Hippocampal formation (tissue), 2 donors: ENCODE results near the gene ZNF3.

Experiments used
- DNase-seq, 2 donors: peaks; one replicate each; lab custom pipeline; 2025; lab: John Stamatoyannopoulos, UW

Gene ZNF3

DNA sequence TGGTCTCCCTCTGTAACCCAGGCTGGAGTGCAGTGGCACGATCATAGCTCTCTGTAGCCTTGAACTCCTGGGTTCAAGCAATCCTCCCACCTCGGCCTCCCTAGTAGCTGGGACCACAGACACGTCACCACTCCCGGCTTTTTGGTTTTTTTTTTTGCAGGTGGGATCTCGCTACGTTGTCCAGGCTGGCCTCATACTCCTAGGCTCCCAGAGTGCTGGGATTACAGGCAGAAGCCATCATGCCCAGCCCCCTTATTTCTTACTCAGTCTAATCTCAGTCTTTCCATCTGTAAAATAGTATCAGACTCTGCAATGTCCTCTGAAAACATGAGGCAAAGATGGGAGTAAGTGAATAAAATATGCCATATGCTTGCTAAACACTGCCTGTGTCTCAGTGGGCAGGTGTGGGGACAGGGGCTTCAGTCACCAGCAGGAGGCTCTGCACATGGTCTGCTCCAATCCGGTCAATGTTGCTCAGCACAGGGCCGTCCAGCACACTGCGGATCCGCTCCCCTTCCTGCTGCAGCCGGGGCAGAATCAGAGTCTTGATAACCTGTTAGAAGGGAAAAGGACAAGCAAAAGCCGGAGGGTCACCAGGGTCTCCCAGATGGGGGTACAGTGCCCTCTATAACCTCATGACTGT lies 28.1 kb upstream of the ZNF3 start:
- no peak for DNase-seq

DNA sequence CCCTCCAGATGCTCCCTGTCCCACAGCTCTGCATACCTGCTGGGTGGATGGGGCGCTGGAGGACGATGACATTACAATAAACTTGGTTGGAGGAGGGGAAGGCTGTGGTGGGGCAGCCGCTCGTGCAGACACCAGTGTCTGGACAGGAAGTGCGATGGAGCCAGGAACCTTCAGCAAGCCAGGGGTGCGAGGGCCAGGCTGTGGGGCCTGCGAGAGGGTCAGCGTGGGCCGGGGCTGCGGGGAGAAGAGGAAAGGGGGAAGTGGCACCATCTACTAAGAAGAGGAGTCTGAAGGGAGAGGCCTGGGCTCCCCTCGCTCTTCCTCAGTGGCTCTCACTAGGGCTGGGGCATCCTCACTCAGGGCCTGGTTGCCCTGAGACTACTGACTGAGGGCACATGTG lies 26.4 kb upstream of the ZNF3 start:
- DNase-seq = no peak

DNA sequence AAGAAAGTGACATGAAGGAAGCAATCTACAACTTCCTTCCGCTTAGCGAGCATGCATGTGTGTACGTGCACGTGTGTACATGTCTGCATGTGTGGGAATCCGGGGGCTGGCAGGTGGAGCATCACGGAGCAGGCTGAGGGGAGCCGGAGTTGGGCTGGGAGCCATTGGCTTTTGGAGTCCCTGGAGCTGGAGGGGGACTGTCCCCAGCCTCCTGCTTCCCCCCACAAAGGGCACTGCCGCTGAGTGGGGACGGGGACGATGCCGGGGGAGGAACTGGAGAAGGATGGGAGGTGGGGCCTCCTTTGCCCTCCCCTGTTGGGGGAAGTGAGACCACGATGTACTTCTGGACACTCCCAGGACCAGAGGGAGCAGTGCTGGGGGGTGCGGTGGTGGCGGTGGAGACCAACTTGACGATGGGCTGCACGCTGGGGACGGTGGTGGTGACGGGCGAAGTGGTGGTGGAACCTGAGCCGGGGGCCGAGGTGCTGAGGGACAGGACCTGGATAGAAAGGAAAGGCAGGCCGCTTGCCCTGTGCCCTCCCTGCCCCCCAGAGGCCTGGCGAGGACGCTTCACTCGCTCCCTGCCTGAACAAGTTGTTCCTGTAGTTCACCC lies 25.7 kb upstream of the ZNF3 start:
- no peak for DNase-seq

DNA sequence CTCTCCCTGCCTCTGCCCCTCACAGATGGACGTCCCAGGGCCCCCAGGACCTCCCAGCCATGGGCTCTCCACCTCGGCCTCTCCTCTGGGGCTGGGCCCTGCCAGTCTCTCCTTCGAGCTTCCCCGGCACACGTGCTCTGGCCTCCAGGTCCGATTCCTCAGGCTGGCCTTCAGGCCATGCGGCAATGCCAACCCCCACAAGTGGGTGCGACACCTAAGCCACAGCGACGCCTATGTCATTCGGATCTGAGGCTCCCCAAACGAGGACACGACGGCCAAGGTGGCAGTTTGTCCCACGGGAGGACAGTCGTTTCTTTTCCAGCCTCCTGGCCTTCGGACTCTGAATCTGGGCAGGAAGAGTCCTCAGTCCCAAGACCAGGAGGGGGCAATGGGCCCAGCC lies 25.1 kb upstream of the ZNF3 start:
- no peak for DNase-seq

DNA sequence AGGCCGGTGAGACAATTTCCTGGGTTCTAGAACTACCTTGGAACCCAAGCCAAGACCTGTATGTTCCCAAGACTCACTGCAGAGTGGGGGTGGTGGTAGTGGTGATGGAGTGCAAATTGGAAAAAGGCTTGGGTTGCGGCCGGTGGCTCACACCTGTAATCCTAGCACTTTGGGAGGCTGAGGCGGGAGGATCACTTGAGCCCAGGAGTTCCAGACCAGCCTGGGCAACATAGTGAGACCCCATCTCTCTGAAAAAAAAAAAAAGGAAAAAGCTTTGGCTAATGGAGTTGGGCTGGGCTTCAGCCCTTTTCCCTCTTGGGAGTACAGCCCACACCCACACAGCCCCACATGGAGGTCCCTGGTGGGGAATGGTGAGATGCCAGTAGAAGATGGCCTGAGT lies 24.0 kb upstream of the ZNF3 start:
- no peak for DNase-seq

DNA sequence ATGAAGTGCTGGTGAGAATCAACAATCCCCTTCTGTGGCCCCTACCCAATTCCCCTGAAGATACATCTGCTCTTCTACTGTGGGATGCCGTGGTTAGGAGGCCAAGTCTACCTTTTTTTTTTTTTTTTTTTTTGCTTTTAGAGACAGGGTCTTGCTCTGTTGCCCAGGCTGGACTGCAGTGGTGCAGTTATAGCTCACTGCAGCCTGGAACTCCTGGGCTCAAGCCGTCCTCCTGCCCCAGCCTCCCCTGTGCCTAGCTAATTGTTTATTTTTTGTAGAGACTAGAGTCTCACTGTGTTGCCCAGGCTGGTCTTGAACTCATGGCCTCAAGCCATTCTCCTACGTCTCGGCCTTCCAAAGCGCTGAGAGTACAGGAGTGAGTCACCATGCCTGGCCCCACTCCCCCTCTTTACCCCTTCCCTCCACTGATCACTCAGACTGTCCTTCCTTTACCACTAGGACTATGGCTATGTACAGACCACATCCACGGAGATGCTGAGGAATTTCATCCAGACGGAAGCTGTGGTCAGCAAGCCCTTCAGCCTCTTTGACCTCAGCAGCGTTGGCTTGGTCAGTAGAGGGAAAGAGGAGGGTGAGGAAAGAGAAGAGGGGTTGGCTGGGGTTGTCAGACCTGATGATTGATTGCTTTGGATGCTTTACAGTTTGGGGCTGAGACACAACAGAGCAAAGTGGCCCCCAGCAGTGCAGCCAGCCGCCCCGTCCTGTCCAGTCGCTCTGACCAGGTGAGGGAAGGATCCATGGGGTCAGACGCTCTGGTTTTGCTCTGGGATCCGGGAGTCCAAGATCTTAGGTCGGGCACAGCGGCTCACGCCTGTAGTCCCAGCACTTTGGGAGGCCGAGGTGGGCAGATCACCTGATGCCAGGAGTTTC lies 21.7 kb upstream of the ZNF3 start:
- DNase-seq = no peak

DNA sequence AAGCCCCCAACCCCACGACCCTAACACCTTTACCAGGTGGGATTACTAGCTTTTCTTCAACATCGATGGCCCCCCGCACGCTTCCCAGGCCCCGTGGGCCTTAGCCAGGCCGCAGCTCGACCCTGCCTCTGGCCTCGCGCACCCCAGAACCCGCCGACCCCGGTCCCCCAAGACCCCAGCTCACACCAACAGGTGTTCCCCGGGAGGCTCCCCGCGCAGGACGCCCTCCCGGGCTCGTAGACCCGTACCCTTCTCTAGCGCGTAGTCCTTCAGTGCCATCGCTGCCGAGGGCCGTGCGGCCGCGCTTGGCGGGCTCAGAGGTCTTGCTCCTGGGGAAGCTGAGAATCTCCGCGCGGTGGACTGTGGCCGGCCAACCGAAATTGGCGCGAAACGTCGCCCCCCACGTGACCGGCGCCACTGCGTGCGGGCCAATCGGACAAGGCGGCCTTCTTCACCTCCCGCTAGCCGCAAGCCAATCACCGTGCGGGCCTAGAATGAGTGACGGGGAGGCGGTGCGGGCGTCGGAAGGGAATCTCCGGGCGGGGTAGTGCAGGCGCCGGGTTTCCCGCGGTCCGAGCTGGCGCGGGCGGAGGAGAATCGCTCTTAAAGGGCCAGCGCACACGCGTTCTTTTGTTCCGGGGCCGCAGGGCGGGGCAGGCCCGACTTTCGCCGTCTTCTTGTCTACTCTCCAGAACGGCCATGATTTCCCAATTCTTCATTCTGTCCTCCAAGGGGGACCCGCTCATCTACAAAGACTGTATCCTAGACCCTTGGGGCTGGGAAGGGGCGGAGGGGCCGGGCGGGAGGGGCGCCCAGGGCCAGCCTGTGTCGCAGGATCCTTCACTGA lies 19.7 kb upstream of the ZNF3 start, which contains the start of the genes AP4M1 and MCM7:
TSS of gene AP4M1 (plus strand) at position 628 of the 847 bp plus-strand sequence. CDS start at position 700, 72 bp downstream.
TSS of gene MCM7 (minus strand) at position 382 of the 847 bp plus-strand sequence. CDS start at position 279, 103 bp downstream.
- peak; percentile 97 to 98 for DNase-seq

DNA sequence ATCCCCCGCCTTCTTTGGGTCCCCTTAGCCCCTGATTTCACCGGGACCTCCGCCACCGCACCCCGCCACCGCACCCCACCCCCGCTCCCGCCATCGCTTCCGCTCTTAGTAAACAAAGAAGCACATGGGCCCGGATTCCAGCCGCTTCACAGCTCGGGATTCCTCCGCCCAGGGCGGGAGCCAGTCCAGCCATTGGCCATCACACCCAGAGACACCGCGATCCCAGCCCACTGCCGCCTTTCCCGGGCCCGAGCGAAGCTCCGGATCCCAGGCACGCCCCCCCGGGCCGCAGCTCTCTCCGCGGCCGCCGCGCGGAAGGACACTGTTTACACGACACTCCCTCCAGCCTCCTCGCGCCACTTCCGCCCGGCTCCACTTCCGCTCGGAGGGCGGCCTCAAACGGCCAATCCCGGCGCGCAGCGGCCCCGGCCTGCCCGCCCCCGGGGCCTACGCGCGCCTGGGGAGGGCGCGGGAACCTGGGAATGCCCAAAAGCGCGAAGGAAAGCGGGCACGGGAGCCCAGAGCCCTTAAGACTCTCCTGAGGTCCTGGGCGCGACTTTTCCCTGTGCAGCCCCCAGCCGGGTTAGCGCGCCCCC lies 19.0 kb upstream of the ZNF3 start:
- peak; percentile 84 to 85 for DNase-seq

DNA sequence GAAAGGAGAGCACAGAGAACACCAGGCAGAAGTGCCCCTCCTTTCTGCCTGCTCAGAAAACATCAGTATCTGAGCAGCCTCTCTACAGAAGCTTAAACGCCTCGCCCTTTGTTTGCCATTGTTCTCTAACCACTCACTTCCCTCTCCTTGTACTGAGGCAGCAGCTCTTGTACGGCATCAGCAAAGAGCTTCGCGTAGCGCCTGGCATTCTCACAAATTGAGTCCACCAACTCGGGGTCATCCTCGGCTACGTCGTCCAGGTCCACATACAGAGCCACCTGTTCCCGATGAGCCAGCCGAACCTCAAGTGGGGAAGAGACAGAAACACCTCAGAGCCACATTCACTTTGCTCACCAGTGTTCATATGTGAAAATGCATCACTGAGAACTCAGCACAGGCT lies 17.9 kb upstream of the ZNF3 start:
- DNase-seq = no peak

DNA sequence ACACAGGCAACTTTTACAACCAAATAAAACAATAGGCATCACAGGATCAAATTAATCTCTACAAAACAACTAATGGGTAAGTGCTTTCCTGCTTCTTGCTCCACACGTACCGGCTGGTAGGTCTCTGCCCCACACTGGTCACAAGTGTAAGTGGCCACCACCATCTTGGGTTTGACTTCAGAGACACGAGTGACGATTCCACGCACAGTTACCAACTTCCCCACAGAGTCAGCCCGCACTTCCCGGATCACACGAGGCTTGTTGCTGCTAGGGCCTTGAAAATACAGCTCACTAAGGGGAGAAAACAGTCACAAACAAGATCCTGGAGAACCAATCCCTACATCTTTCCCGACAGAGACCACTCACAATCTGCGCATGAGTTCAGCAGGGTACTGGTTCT lies 17.4 kb upstream of the ZNF3 start:
- DNase-seq = no peak

DNA sequence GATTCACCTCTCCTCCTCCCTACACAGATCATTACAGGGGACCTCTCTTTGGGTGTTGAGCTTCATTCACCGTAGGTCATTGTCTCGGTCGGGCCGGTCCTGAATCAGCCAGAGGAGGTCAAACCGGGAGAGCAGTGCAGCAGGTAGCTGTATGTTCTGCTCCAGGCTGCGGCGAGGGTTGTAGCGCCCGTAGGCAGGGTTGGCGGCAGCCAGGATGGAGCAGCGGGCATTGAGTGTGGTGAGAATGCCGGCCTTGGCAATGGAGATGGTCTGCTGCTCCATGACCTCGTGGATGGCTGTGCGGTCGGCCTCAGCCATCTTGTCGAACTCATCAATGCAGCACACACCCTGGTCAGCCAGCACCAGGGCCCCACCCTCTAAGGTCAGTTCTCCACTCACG lies 14.2 kb upstream of the ZNF3 start:
- DNase-seq = no peak

DNA sequence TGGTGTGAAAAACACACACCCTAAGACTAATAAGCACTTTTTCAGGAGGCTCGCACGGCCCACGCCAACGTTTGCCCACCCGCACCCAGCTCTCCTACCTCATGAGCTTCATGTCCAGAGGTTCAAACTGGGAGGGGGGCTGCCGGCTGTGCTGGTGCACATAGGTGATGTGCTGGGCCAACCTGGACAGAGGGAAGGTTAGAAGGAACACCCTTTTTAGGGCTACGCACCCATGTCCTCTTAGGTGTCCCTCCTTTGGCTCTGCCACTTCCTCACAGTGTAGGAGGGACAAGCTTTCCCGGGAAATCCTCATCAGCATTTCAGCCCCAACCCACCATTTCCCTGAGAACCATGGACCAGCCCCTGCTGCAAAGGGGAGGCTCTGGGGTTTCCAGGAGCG lies 13.8 kb upstream of the ZNF3 start:
- DNase-seq = no peak

DNA sequence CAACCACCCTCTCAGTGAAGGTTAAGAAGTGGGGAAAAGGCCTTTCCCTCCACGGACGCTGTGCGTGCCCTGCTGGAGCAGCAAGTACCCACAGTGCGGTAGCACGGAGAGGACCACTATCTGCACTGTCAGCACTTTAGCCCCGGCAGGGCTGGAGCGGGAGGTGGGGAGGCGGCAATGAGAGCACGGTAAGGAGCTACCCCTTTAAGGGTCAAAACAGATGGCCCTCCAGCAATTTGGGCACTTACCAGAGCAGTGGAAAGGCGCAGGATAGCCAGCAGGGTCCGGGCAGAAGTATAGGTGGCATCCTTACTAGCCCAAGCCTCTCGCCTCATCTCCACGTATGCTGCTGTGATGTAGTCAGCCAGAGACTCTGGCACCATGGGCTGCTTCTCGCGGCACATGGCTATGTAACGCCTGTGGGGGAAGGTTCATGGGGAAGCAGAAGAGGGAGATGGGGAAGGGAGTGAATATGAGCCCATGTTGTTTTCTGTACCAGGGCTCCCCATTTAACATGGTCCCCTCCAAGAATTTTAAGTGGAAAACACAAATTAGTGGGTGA lies 12.5 kb upstream of the ZNF3 start:
- DNase-seq = no peak

DNA sequence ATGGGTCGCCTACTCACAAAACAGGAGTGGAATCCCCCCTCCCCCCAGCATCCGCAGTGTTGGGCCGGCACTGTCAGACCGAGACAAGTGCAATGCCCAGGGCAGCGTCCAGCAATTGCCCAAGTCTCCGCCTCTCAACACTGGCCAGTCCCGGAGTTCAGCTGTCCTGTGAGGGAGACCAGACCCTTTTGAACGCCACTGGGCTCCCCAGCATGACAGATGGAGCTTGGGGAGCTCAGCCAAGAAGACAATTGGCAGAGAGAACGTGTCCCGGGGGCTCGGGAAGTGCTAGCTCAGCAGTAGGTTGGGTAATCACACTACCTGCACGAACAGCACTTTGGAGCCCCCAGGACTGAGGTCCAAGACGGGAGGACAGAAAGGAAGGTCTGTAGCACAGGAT lies 12.0 kb upstream of the ZNF3 start:
- no peak for DNase-seq

DNA sequence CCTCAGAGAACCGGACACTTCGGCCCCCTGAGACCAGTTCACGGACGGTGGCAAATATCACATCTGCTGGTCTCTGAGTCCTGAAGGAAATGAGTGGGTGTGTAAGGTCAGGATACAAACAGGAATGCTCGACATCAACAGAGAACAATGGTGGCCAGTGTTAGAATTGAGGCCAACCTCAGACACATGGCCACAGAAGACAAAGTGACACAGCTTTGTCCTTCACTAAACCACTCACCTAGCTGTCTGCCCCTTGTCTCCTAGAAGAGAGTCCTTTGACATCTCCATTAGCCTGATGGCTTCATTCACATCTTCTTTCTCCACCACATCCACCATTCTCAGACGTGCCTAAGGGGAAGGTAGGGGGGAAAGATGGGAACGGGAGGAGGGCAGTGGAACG lies 11.5 kb upstream of the ZNF3 start:
- DNase-seq = no peak

DNA sequence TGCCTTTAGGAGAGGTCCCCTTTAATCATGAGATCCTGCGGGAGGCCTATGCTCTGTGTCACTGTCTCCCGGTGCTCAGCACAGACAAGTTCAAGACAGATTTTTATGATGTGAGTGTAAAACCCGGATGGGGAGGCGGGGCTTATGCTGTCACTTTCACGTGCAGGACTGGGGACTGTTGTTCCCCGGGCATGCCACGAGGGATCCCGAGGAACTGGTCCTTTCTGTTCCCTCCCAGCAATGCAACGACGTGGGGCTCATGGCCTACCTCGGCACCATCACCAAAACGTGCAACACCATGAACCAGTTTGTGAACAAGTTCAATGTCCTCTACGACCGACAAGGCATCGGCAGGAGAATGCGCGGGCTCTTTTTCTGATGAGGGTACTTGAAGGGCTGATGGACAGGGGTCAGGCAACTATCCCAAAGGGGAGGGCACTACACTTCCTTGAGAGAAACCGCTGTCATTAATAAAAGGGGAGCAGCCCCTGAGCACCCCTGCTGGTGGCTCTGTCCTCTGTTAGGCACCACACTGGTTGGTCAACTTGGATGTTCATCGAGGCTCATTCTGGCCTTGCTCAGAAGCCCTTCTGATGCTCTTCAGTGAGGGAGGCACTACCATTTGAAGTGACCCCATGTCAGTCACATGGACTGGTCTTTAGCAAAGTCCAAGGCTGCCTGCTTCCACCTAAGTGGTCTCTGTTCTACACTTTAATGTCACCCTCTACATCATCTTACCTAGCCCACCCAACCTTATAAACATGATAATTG lies 10.1 kb upstream of the ZNF3 start:
- DNase-seq = no peak

DNA sequence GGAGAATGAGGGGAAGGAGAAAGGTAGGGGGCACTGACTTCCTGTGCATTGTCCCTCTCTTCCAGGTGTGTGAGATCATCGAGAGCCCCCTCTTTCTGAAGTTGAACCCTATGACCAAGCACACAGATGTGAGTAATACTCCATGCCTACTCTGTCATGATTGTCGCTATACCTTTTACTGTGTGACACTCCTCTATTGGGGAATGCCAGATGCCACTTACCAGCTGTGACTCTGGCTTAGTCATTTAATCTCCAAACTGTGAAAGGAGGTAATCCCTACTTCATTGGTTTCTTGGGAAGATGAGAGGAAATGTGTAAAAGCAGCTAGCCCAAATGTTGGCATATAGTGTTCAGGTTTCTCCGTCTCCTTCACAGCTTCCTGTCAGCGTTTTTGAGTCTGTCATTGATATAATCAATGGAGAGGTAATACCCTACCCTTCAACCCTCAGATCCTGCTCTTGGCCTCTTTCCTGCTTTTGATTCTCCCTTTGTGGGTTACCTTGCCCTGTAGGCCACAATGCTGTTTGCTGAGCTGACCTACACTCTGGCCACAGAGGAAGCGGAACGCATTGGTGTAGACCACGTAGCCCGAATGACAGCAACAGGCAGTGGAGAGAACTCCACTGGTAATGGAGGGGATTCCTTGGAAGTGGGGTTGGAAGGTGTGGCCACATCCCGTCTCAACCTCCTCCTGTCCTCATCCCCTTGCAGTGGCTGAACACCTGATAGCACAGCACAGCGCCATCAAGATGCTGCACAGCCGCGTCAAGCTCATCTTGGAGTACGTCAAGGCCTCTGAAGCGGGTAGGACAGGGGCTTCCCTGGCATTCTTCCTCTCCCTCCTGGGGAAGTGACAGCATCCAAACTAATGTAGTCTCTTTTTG lies 9.2 kb upstream of the ZNF3 start:
- DNase-seq = no peak

DNA sequence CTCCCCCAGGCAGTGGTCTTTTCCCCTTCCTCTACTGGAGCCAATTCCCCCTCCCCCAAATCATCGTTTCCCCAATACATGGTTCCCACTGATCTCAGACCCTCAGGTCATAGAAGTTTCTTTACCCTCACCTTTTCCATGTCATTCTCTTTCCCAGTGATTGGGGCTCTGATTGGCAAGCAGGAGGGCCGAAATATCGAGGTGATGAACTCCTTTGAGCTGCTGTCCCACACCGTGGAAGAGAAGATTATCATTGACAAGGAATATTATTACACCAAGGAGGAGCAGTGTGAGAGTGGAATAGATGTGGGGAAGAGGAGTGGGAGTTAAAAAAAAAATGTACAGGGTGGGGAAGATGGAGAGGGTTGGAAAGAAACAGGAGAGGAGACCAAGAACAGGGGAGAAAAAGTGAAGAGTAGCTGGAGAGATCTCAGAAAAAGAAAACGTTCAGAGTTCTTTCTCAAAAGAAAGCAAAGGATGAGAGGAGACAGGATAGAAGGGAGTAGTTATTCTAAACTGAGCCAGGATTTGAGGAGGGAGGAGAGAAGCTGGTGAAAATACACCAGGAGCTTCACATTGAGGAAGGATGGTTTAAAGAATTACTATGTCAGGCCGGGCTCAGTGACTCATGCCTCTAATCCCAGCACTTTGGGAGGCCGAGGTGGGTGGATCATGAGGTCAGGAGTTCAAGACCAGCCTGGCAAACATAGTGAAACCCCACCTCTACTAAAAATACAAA lies 8.1 kb upstream of the ZNF3 start:
- no peak for DNase-seq
